ENCODE results near the gene ATG16L1.

Gene ATG16L1

DNA sequence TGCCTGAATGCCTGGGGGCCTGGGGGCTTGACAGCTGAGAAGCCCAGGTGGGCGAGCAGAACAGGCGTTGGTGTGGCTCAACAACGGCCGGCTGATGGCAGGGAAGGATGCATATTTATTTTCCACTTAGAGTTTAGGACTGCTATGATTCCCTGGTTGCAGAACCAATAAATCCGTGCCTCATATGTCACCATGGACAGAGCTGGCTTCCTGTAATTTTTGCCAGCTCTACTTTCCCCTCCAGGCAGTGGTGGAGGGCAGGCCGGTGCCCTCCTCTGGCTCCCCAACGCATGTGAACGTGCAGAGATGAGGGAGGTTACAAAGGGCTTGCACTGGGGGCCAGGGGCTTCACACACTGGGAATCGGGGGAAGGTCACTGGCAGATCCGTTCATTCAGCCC lies 74.3 kb downstream of the ATG16L1 start:
- peaks cover 5% of the 10 kb centered on the region for H3K4me1 ChIP-seq (ENCODE audit: control insufficient read depth, insufficient read depth, low read depth, low read length)
- no peak overlapping the region for H3K18ac ChIP-seq (ENCODE audit: low read depth in 1 of 2, low read length in 2 of 2)
- no peak overlapping the region for H3K14ac ChIP-seq (ENCODE audit: low read length in 2 of 2)
- no peak overlapping the region for H3K23ac ChIP-seq (ENCODE audit: low read length in 2 of 2)
- H3K27ac ChIP-seq (ENCODE audit: low read length, poor library complexity, severe bottlenecking) = no peak overlapping the region
- peaks cover 7 to 25% of the 10 kb centered on the region in 2 experiments for H3K27me3 ChIP-seq (ENCODE audit: control insufficient read depth in 1 of 2, insufficient read depth in 1 of 2, low read length in 2 of 2)
- no peak overlapping the region for H2AK5ac ChIP-seq (ENCODE audit: low read length, severe bottlenecking)
- no peak for DNase-seq
- H3K4ac ChIP-seq (ENCODE audit: low read depth in 1 of 2, low read length in 2 of 2) = no peak overlapping the region
- no peak overlapping the region for H2BK5ac ChIP-seq (ENCODE audit: low read depth, low read length, poor library complexity, severe bottlenecking)
- no peaks in the 10 kb centered on the region for H3K36me3 ChIP-seq (ENCODE audit: control insufficient read depth in 1 of 2, insufficient read depth in 2 of 2, low read depth in 1 of 2, low read length in 2 of 2)
- no peak overlapping the region for H4K8ac ChIP-seq (ENCODE audit: low read length)
- H3K4me2 ChIP-seq (ENCODE audit: low read length, poor library complexity, severe bottlenecking) = no peak overlapping the region
- no peaks in the 10 kb centered on the region for H3K79me1 ChIP-seq (replicated peaks; ENCODE audit: low read length, poor library complexity, severe bottlenecking)
- H3K4me3 ChIP-seq (ENCODE audit: insufficient read depth in 1 of 2, low read depth in 1 of 2, low read length in 2 of 2) = no peak overlapping the region
- H2BK15ac ChIP-seq (ENCODE audit: low read depth, poor library complexity, severe bottlenecking) = peak overlapping the region; percentile 36
- H4K91ac ChIP-seq (ENCODE audit: low read length) = no peak overlapping the region
- H3K9ac ChIP-seq (ENCODE audit: low read length) = no peak overlapping the region
- no peak overlapping the region for H2BK12ac ChIP-seq (ENCODE audit: low read length in 2 of 2)
- H2AFZ ChIP-seq (ENCODE audit: low read depth, low read length) = no peak overlapping the region
- H3K9me3 ChIP-seq (ENCODE audit: control insufficient read depth, low read length) = no peaks in the 10 kb centered on the region
- WGBS = 76% methylated on average over 9 of the region's 10 CpGs
- no peak overlapping the region for H2BK120ac ChIP-seq (ENCODE audit: low read depth, low read length)

GRCh38 chr2:233326500-233326899 lies 75.0 kb downstream of the ATG16L1 start:
- Histone ChIP-seq H4K8ac (ENCODE audit: low read length) (no peak overlapping the region), H3K79me1 (replicated peaks; ENCODE audit: low read length, poor library complexity, severe bottlenecking) (no peaks in the 10 kb centered on the region), H3K14ac (ENCODE audit: low read length in 2 of 2) (no peak overlapping the region), H3K4me3 (ENCODE audit: insufficient read depth in 1 of 2, low read depth in 1 of 2, low read length in 2 of 2) (no peak overlapping the region), H2BK12ac (ENCODE audit: low read length in 2 of 2) (no peak overlapping the region), H2BK15ac (ENCODE audit: low read depth, poor library complexity, severe bottlenecking) (no peak overlapping the region), H2BK5ac (ENCODE audit: low read depth, low read length, poor library complexity, severe bottlenecking) (no peak overlapping the region), H3K9me3 (ENCODE audit: control insufficient read depth, low read length) (no peaks in the 10 kb centered on the region), H3K23ac (ENCODE audit: low read length in 2 of 2) (no peak overlapping the region), H3K9ac (ENCODE audit: low read length) (no peak overlapping the region), H3K4ac (ENCODE audit: low read depth in 1 of 2, low read length in 2 of 2) (no peak overlapping the region), H3K36me3 (ENCODE audit: control insufficient read depth in 1 of 2, insufficient read depth in 2 of 2, low read depth in 1 of 2, low read length in 2 of 2) (no peaks in the 10 kb centered on the region), H4K91ac (ENCODE audit: low read length) (no peak overlapping the region), H2AK5ac (ENCODE audit: low read length, severe bottlenecking) (no peak overlapping the region), H3K27me3 (ENCODE audit: control insufficient read depth in 1 of 2, insufficient read depth in 1 of 2, low read length in 2 of 2) (peaks cover under 1 to 23% of the 10 kb centered on the region in 2 experiments), H3K18ac (ENCODE audit: low read depth in 1 of 2, low read length in 2 of 2) (no peak overlapping the region), H3K4me1 (ENCODE audit: control insufficient read depth, insufficient read depth, low read depth, low read length) (peaks cover 5% of the 10 kb centered on the region), H2AFZ (ENCODE audit: low read depth, low read length) (no peak overlapping the region), H2BK120ac (ENCODE audit: low read depth, low read length) (no peak overlapping the region), H3K4me2 (ENCODE audit: low read length, poor library complexity, severe bottlenecking) (no peak overlapping the region), H3K27ac (ENCODE audit: low read length, poor library complexity, severe bottlenecking) (no peak overlapping the region)
- DNase-seq = no peak
- 93% methylated on average over 8 of the region's 8 CpGs for WGBS

GRCh38 chr2:233328922-233329321 lies 77.4 kb downstream of the ATG16L1 start:
- peak overlapping the region in 1 of 2 experiments; percentile 21 for H3K4ac ChIP-seq (ENCODE audit: low read depth in 1 of 2, low read length in 2 of 2)
- no peak overlapping the region for H3K18ac ChIP-seq (ENCODE audit: low read depth in 1 of 2, low read length in 2 of 2)
- DNase-seq = no peak
- H3K27ac ChIP-seq (ENCODE audit: low read length, poor library complexity, severe bottlenecking) = no peak overlapping the region
- no peak overlapping the region for H4K8ac ChIP-seq (ENCODE audit: low read length)
- peaks cover 5% of the 10 kb centered on the region for H3K4me1 ChIP-seq (ENCODE audit: control insufficient read depth, insufficient read depth, low read depth, low read length)
- H4K91ac ChIP-seq (ENCODE audit: low read length) = no peak overlapping the region
- H2BK5ac ChIP-seq (ENCODE audit: low read depth, low read length, poor library complexity, severe bottlenecking) = no peak overlapping the region
- H3K27me3 ChIP-seq (ENCODE audit: control insufficient read depth in 1 of 2, insufficient read depth in 1 of 2, low read length in 2 of 2) = peaks cover 9 to 26% of the 10 kb centered on the region in 2 experiments
- H3K36me3 ChIP-seq (ENCODE audit: control insufficient read depth in 1 of 2, insufficient read depth in 2 of 2, low read depth in 1 of 2, low read length in 2 of 2) = no peaks in the 10 kb centered on the region
- H2BK15ac ChIP-seq (ENCODE audit: low read depth, poor library complexity, severe bottlenecking) = no peak overlapping the region
- no peak overlapping the region for H3K4me2 ChIP-seq (ENCODE audit: low read length, poor library complexity, severe bottlenecking)
- no peak overlapping the region for H2AK5ac ChIP-seq (ENCODE audit: low read length, severe bottlenecking)
- no peak overlapping the region for H3K4me3 ChIP-seq (ENCODE audit: insufficient read depth in 1 of 2, low read depth in 1 of 2, low read length in 2 of 2)
- no peak overlapping the region for H2AFZ ChIP-seq (ENCODE audit: low read depth, low read length)
- H2BK12ac ChIP-seq (ENCODE audit: low read length in 2 of 2) = peak overlapping the region in 1 of 2 experiments; percentile 15
- WGBS = 88% methylated on average over 2 of the region's 4 CpGs
- H3K79me1 ChIP-seq (replicated peaks; ENCODE audit: low read length, poor library complexity, severe bottlenecking) = no peaks in the 10 kb centered on the region
- H3K9me3 ChIP-seq (ENCODE audit: control insufficient read depth, low read length) = no peaks in the 10 kb centered on the region
- no peak overlapping the region for H3K14ac ChIP-seq (ENCODE audit: low read length in 2 of 2)
- no peak overlapping the region for H3K23ac ChIP-seq (ENCODE audit: low read length in 2 of 2)
- no peak overlapping the region for H2BK120ac ChIP-seq (ENCODE audit: low read depth, low read length)
- H3K9ac ChIP-seq (ENCODE audit: low read length) = no peak overlapping the region

- peak; percentile 27 for DNase-seq
- Histone ChIP-seq H3K4me3 (ENCODE audit: insufficient read depth in 1 of 2, low read depth in 1 of 2, low read length in 2 of 2) (no peak overlapping the region), H2BK120ac (ENCODE audit: low read depth, low read length) (no peak overlapping the region), H3K14ac (ENCODE audit: low read length in 2 of 2) (no peak overlapping the region), H3K4me1 (ENCODE audit: control insufficient read depth, insufficient read depth, low read depth, low read length) (peaks cover 5% of the 10 kb centered on the region), H4K8ac (ENCODE audit: low read length) (peak overlapping the region; percentile 23), H2BK12ac (ENCODE audit: low read length in 2 of 2) (no peak overlapping the region), H3K23ac (ENCODE audit: low read length in 2 of 2) (no peak overlapping the region), H2AK5ac (ENCODE audit: low read length, severe bottlenecking) (no peak overlapping the region), H2BK5ac (ENCODE audit: low read depth, low read length, poor library complexity, severe bottlenecking) (no peak overlapping the region), H3K4me2 (ENCODE audit: low read length, poor library complexity, severe bottlenecking) (no peak overlapping the region), H3K9me3 (ENCODE audit: control insufficient read depth, low read length) (no peaks in the 10 kb centered on the region), H4K91ac (ENCODE audit: low read length) (no peak overlapping the region), H2AFZ (ENCODE audit: low read depth, low read length) (no peak overlapping the region), H3K79me1 (replicated peaks; ENCODE audit: low read length, poor library complexity, severe bottlenecking) (no peaks in the 10 kb centered on the region), H3K18ac (ENCODE audit: low read depth in 1 of 2, low read length in 2 of 2) (peak overlapping the region in 1 of 2 experiments; percentile 6), H3K27ac (ENCODE audit: low read length, poor library complexity, severe bottlenecking) (no peak overlapping the region), H3K4ac (ENCODE audit: low read depth in 1 of 2, low read length in 2 of 2) (no peak overlapping the region), H3K9ac (ENCODE audit: low read length) (no peak overlapping the region), H3K27me3 (ENCODE audit: control insufficient read depth in 1 of 2, insufficient read depth in 1 of 2, low read length in 2 of 2) (peaks cover 13 to 33% of the 10 kb centered on the region in 2 experiments), H3K36me3 (ENCODE audit: control insufficient read depth in 1 of 2, insufficient read depth in 2 of 2, low read depth in 1 of 2, low read length in 2 of 2) (no peaks in the 10 kb centered on the region), H2BK15ac (ENCODE audit: low read depth, poor library complexity, severe bottlenecking) (no peak overlapping the region)
- WGBS = 44% methylated on average over 7 of the region's 7 CpGs
These were observed 78.1 kb downstream of the ATG16L1 start for GRCh38 chr2:233329489-233330135.
